Calu3 (cell line): ENCODE data around the gene FFAR2. TPM values are rescaled to one million over a fixed set of nuclear protein-coding genes. Genes with fewer than 3 reads are reported as not detected.
"Not testable (repeated sequence)": the region's sequence is repeated elsewhere in the genome, so short reads cannot be mapped to it uniquely, and the experiment has no call there.

Source experiments
- BruUV-seq: library from RNA; stranded (reverse); fragments of 400-500 nt; replicated peaks from 2 replicates; lab custom pipeline; 2021; lab: Mats Ljungman, UMichigan
- CTCF ChIA-PET: fragments of 300-600 bp; sonication (Branson Sonifier 250); formaldehyde crosslinking; loops from one replicate; lab custom pipeline; 2022; ENCODE audit warnings: antibody characterized with exemption; lab: Charles Lee
- DNase-seq: peaks from one replicate; pipeline ENCODE4 v3.0.0; 2022
- H3K27ac Mint-ChIP-seq: one replicate; pipeline ENCODE4 v1.8.0; 2022; ENCODE audit warnings: mixed read lengths; ENCODE audit not compliant: unreplicated experiment
- H3K27me3 Mint-ChIP-seq: one replicate; pipeline ENCODE4 v1.8.0; 2022; ENCODE audit warnings: mixed read lengths; ENCODE audit not compliant: unreplicated experiment
- H3K36me3 Mint-ChIP-seq: one replicate; pipeline ENCODE4 v1.8.0; 2022; ENCODE audit warnings: mild to moderate bottlenecking, moderate library complexity, mixed read lengths; ENCODE audit not compliant: insufficient read depth, unreplicated experiment
- H3K4me1 Mint-ChIP-seq: one replicate; pipeline ENCODE4 v1.8.0; 2022; ENCODE audit warnings: mild to moderate bottlenecking, low read depth, mixed read lengths; ENCODE audit not compliant: unreplicated experiment
- H3K4me3 Mint-ChIP-seq: one replicate; pipeline ENCODE4 v1.8.0; 2022; ENCODE audit warnings: mild to moderate bottlenecking, low read depth, moderate library complexity, mixed read lengths; ENCODE audit not compliant: unreplicated experiment
- H3K9me3 Mint-ChIP-seq: one replicate; pipeline ENCODE4 v1.8.0; 2022; ENCODE audit warnings: low read depth, mixed read lengths; ENCODE audit not compliant: unreplicated experiment
- intact Hi-C: fragments of 100-400 bp; cut with micrococcal nuclease; formaldehyde crosslinking; loops from one replicate; pipeline ENCODE4 v1.10.0; 2022; ENCODE audit not compliant: unreplicated experiment
- total RNA-seq: library from RNA; stranded (reverse); gene quantifications from 2 replicates; pipeline ENCODE4 v1.2.3, GENCODE V29; 2022
- TF ChIP-seq, protein P1 (sequence below): fragments of 200-600 bp; IDR thresholded peaks from one replicate; pipeline ENCODE4 v1.8.0; 2022; ENCODE audit warnings: antibody characterized with exemption; ENCODE audit not compliant: unreplicated experiment

The FFAR2 gene
- total RNA-seq, 1 experiment from 2014 or later: not detected

DNA sequence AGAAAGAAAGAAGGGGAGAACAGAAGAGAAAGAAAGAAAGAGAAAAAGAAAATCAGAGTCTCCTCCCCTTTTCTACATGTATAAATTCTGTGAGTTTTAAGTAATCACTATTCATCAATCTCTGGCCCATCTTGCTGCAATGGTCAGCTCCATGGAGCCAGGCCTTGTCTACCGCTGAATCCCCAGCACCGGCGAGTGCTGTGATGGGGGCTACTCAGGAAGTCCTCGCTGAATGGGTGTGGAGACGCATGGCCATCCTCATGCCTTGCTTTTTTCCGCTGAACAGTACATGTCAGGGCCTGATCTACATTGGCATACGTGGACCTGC, 47.3 kb upstream of the FFAR2 start:
- TF ChIP-seq, protein P1, sequence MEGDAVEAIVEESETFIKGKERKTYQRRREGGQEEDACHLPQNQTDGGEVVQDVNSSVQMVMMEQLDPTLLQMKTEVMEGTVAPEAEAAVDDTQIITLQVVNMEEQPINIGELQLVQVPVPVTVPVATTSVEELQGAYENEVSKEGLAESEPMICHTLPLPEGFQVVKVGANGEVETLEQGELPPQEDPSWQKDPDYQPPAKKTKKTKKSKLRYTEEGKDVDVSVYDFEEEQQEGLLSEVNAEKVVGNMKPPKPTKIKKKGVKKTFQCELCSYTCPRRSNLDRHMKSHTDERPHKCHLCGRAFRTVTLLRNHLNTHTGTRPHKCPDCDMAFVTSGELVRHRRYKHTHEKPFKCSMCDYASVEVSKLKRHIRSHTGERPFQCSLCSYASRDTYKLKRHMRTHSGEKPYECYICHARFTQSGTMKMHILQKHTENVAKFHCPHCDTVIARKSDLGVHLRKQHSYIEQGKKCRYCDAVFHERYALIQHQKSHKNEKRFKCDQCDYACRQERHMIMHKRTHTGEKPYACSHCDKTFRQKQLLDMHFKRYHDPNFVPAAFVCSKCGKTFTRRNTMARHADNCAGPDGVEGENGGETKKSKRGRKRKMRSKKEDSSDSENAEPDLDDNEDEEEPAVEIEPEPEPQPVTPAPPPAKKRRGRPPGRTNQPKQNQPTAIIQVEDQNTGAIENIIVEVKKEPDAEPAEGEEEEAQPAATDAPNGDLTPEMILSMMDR: no peak
- Mint-ChIP-seq H3K9me3 (no peaks in the 10 kb centered on the region), H3K4me1 (no peaks in the 10 kb centered on the region), H3K4me3 (no peak overlapping the region), H3K27me3 (peaks cover 58% of the 10 kb centered on the region), H3K36me3 (no peaks in the 10 kb centered on the region), H3K27ac (no peak overlapping the region)
- no TSS peak for BruUV-seq
- DNase-seq: no peak
- intact Hi-C loops: no loop called here
- CTCF ChIA-PET: no interaction called here

DNA sequence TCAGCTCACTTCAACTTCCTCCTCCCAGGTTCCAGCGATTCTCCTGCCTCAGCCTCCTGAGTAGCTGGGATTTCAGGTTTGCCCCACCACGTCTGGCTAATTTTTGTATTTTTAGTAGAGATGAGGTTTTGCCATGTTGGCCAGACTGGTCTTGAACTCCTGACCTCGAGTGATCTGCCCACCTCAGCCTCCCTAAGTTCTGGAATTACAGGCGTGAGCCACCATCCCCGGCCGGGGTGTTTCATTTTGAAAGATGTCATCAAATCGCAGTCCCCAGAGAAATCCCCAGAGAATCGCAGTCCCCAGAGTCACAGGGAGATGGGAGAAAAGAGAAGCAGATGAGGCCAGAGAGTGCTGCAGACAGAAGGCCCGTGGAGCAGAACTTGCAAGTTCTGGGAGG, 46.6 kb upstream of the FFAR2 start:
- peaks cover 65% of the 10 kb centered on the region for H3K27me3 Mint-ChIP-seq
- intact Hi-C loops, CTCF ChIA-PET, H3K27ac Mint-ChIP-seq, BruUV-seq, H3K36me3 Mint-ChIP-seq, H3K4me1 Mint-ChIP-seq, H3K9me3 Mint-ChIP-seq, DNase-seq, H3K4me3 Mint-ChIP-seq: not testable (repeated sequence)

DNA sequence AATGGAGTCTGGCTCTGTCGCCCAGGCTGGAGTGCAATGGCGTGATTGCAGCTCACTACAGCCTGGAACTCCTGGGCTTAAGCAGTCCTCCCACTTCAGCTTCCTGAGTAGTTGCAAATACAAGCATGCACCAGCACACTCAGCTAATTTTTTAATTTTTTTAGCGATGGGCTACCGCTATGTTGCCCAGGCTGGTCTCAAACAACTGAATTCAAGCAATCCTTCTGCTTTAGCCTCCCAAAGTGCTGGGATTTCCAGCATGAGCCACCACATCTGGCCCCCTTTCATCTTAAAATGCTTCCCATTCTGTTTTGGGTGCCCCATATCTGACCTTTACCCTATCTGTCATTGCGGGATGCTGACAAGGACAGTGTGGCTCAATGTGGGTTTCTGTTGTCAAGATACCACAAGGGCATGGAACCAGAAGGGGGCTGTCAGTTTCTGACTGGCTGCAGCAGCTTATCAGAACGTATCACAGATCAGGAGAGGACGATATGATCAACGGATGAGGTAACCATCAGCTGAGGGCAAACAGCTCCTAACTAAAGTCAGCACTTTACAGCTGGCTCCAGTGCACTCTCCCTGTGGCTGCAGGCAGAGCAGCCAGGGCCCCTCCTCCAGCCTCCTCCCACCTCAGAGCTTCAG, 44.8 kb upstream of the FFAR2 start:
- intact Hi-C loops: no loop called here
- CTCF ChIA-PET: interaction anchor here (0.6 to 0.9 kb wide), 5 partner anchors 9 to 932 kb away, joined by 3 to 8 read pairs (median 3); no protein-coding TSS in a partner anchor
- peaks cover 74% of the 10 kb centered on the region for H3K27me3 Mint-ChIP-seq
- H3K4me1 Mint-ChIP-seq: no peaks in the 10 kb centered on the region
- H3K9me3 Mint-ChIP-seq: no peaks in the 10 kb centered on the region
- H3K36me3 Mint-ChIP-seq: no peaks in the 10 kb centered on the region
- no peak overlapping the region for H3K27ac Mint-ChIP-seq
- no peak for DNase-seq
- no peak overlapping the region for H3K4me3 Mint-ChIP-seq
- BruUV-seq: no TSS peak
- TF ChIP-seq, protein P1: no peak

DNA sequence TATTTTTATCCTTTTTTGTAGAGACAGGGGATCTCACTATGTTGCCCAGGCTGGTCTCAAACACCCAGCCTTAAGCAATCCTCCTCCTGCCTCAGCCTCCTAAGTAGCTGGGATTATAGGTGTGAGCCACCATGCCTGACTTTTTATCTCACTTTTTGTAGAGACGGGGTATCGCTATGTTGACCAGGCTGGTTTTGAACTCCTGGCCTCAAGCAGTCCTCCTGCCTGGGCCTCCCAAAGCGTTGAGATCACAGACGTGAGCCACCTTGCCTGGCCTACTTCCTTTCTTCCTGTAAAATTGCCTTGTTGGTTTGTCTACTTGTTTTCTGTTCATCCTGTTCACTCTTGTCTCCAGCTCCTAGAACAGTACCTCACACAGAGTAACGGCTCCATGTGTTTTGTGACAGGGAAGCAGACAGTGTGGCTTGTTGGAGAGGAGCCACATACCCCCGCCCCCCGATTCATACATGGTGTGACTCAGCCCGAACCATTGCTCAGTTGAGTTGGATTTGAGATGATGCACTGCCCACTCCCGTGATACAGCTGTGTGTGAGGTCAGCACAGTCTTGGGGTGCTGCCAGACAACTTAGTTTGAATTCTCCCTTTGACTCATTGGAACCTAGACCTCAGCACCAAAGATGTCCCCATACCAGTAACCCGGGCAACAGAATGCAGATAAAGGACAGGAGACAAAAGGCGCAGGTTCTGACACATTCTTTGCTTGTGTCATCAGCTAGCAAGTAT, 43.0 kb upstream of the FFAR2 start:
- H3K27me3 Mint-ChIP-seq: peaks cover 74% of the 10 kb centered on the region
- H3K36me3 Mint-ChIP-seq: no peaks in the 10 kb centered on the region
- DNase-seq: peak; percentile 18
- H3K4me1 Mint-ChIP-seq: no peaks in the 10 kb centered on the region
- TF ChIP-seq, protein P1: no peak
- no peaks in the 10 kb centered on the region for H3K9me3 Mint-ChIP-seq
- BruUV-seq: no TSS peak
- no peak overlapping the region for H3K4me3 Mint-ChIP-seq
- no peak overlapping the region for H3K27ac Mint-ChIP-seq
- CTCF ChIA-PET: interaction anchor here (0.6 kb wide), 1 partner anchor 602 kb away, joined by 3 read pairs; no protein-coding TSS in a partner anchor
- intact Hi-C loops: no loop called here
